MCF 10A (cell line): ENCODE data around the gene PACSIN2. TPM values are rescaled to one million over a fixed set of nuclear protein-coding genes. Genes with fewer than 3 reads are reported as not detected.

ENCODE experiments used
- BruUV-seq: library from RNA; stranded (reverse); fragments of 400-500 nt; replicated peaks from 2 replicates; lab custom pipeline; 2021; lab: Mats Ljungman, UMichigan
- CTCF ChIA-PET: fragments of 300-600 bp; sonication (Branson Sonifier 250); formaldehyde crosslinking; extraction: SDS; loops from one replicate; lab custom pipeline; 2021; ENCODE audit warnings: antibody characterized with exemption, inconsistent platforms; lab: Yijun Ruan, JAX
- POLR2A ChIA-PET: fragments of 300-600, 350-650 bp; sonication (Branson Sonifier 250); formaldehyde crosslinking; extraction: SDS; loops from one replicate; lab custom pipeline; 2020; ENCODE audit warnings: antibody characterized with exemption, inconsistent platforms; lab: Yijun Ruan, JAX
- DNase-seq: peaks from one replicate; pipeline ENCODE4 v3.0.0-alpha.2; 2018; ENCODE audit not compliant: unreplicated experiment
- H3K27ac Mint-ChIP-seq: one replicate; pipeline ENCODE4 v1.8.0; 2022; ENCODE audit warnings: mild to moderate bottlenecking, low read depth, mixed read lengths; ENCODE audit not compliant: unreplicated experiment
- H3K27me3 Mint-ChIP-seq: one replicate; pipeline ENCODE4 v1.8.0; 2022; ENCODE audit warnings: mixed read lengths; ENCODE audit not compliant: insufficient read depth, unreplicated experiment
- H3K36me3 Mint-ChIP-seq: one replicate; pipeline ENCODE4 v1.8.0; 2022; ENCODE audit warnings: mild to moderate bottlenecking, moderate library complexity, mixed read lengths; ENCODE audit not compliant: insufficient read depth, unreplicated experiment
- H3K4me1 Mint-ChIP-seq: one replicate; pipeline ENCODE4 v1.8.0; 2022; ENCODE audit warnings: mixed read lengths; ENCODE audit not compliant: insufficient read depth, unreplicated experiment
- H3K4me3 Mint-ChIP-seq: one replicate; pipeline ENCODE4 v1.8.0; 2022; ENCODE audit warnings: mild to moderate bottlenecking, moderate library complexity, mixed read lengths; ENCODE audit not compliant: unreplicated experiment
- H3K9me3 Mint-ChIP-seq: one replicate; pipeline ENCODE4 v1.8.0; 2022; ENCODE audit warnings: mixed read lengths; ENCODE audit not compliant: unreplicated experiment
- intact Hi-C: fragments of 100-400 bp; cut with micrococcal nuclease; formaldehyde crosslinking; loops from 2 replicates; pipeline ENCODE4 v1.14.1; 2022
- total RNA-seq: library from RNA; stranded (reverse); gene quantifications from 2 replicates; pipeline ENCODE4 v1.2.3, GENCODE V29; 2022
- TF ChIP-seq, protein P1 (sequence below): fragments of 200-600 bp; IDR thresholded peaks from one replicate; pipeline ENCODE4 v1.8.0; 2022; ENCODE audit warnings: antibody characterized with exemption, mild to moderate bottlenecking; ENCODE audit not compliant: unreplicated experiment

The PACSIN2 gene
- total RNA-seq, 1 experiment from 2014 or later: 67.3 TPM

DNA sequence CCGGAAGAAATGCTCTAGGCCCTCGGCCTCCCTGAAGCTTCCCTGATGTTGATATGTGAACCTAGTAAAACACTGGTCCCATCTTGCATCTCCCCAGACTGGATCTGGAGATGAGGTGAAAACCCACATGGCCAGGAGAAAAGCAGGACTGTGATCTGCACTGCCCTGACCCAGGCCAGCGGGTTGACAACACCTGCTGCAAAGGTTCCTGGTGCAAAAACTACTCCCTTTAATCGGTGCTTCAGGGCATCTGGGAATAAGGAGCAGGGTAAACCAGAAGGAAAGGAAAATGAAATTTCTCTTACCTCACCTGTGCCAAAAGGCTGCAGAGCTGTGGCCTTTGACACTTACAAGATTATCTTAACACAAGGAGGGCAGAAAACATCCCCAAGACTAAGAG is 30.6 kb downstream of the PACSIN2 start:
- TF ChIP-seq, protein P1, sequence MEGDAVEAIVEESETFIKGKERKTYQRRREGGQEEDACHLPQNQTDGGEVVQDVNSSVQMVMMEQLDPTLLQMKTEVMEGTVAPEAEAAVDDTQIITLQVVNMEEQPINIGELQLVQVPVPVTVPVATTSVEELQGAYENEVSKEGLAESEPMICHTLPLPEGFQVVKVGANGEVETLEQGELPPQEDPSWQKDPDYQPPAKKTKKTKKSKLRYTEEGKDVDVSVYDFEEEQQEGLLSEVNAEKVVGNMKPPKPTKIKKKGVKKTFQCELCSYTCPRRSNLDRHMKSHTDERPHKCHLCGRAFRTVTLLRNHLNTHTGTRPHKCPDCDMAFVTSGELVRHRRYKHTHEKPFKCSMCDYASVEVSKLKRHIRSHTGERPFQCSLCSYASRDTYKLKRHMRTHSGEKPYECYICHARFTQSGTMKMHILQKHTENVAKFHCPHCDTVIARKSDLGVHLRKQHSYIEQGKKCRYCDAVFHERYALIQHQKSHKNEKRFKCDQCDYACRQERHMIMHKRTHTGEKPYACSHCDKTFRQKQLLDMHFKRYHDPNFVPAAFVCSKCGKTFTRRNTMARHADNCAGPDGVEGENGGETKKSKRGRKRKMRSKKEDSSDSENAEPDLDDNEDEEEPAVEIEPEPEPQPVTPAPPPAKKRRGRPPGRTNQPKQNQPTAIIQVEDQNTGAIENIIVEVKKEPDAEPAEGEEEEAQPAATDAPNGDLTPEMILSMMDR: no peak
- intact Hi-C loops: no loop called here
- Mint-ChIP-seq H3K4me1 (no peaks in the 10 kb centered on the region), H3K9me3 (no peaks in the 10 kb centered on the region), H3K27ac (no peak overlapping the region), H3K27me3 (no peaks in the 10 kb centered on the region), H3K4me3 (no peak overlapping the region), H3K36me3 (peaks cover 7% of the 10 kb centered on the region)
- ChIA-PET CTCF (no interaction called here), POLR2A (interaction anchor here (1.7 kb wide), 1 partner anchor 11 kb away, joined by 5 read pairs; no protein-coding TSS in a partner anchor)
- BruUV-seq: no TSS peak
- DNase-seq: no peak

DNA sequence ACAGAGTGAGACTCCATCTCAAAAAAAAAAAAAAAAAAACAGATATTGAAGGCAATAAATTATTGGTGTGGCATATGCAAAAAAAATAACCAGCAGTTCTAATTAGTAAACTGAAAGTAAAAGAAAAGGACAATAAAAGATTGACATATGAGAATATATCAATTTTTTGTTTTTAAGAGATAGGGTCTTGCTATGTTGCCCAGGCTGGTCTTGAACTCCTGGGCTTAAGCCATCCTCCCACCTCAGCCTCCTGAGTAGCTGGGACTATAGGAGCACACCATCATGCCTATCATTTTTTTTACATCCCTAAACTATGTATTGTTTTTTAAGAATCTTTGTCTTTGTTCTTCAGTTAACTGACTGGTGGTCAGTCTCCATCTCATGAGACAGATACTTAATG is 31.5 kb downstream of the PACSIN2 start:
- no peak overlapping the region for H3K27ac Mint-ChIP-seq
- intact Hi-C loops: no loop called here
- no peaks in the 10 kb centered on the region for H3K27me3 Mint-ChIP-seq
- BruUV-seq: no TSS peak
- CTCF ChIA-PET: no interaction called here
- peaks cover 7% of the 10 kb centered on the region for H3K36me3 Mint-ChIP-seq
- H3K4me1 Mint-ChIP-seq: peaks cover 6% of the 10 kb centered on the region
- H3K9me3 Mint-ChIP-seq: no peaks in the 10 kb centered on the region
- TF ChIP-seq, protein P1: no peak
- DNase-seq: no peak
- POLR2A ChIA-PET: no interaction called here
- H3K4me3 Mint-ChIP-seq: no peak overlapping the region

DNA sequence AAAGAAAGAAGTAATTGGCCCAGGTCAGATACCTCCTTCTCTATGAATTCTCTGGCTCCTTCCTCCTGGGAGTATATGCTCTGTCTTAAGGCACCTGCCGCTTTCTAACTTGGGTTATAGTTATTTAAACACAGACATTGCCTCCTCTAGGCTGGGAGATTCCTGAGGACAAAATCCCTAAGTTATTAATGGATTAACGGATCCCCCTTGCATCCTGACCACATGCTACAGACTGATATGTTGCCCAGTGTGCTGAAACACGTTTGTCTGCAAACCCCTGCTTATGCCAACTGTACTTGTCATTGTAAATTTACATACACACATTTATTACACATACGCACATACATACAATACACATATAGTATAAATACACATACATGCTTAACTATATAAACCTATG is 35.3 kb downstream of the PACSIN2 start:
- no peak for DNase-seq
- POLR2A ChIA-PET: interaction anchor here (1.3 kb wide), 1 partner anchor 10 kb away, joined by 3 read pairs; no protein-coding TSS in a partner anchor
- TF ChIP-seq, protein P1: no peak
- H3K9me3 Mint-ChIP-seq: no peaks in the 10 kb centered on the region
- H3K36me3 Mint-ChIP-seq: no peaks in the 10 kb centered on the region
- H3K4me3 Mint-ChIP-seq: no peak overlapping the region
- H3K27me3 Mint-ChIP-seq: no peaks in the 10 kb centered on the region
- BruUV-seq: no TSS peak
- intact Hi-C loops: no loop called here
- H3K27ac Mint-ChIP-seq: no peak overlapping the region
- CTCF ChIA-PET: interaction anchor here (0.5 to 1.1 kb wide), 2 partner anchors 9 to 111 kb away, joined by 3 read pairs; no protein-coding TSS in a partner anchor
- H3K4me1 Mint-ChIP-seq: peaks cover 19% of the 10 kb centered on the region

DNA sequence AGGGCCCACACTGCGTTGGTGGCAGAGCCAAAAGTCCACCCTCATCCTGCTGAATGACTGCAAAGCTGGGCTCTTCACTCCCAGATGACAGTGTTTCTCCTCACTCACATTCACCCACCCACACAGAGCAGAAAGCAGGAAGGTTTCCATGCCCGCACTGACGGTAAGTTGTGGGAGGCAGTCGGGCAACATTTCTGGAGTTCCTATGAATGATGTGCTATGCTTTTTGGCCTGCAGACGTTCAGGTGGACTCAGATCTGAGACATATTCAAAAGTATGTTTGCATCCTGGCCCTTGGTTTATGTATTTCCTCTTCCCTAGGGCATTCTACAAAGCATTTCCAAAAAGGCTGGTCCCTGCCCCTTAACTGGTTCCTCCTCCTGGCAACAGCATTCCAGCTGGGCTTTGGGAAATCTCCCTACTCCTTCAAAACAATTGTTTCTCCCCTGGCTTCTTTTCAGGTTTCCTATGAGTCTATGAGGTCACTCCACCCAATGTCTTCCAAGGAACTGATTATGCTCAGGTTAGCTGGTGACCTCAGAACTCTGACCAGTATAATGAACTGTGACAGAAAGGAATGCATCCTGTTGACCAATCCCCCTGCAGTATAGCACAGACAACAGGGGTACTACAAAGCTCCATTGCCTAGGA is 36.4 kb downstream of the PACSIN2 start:
- POLR2A ChIA-PET: interaction anchor here (1.0 to 1.8 kb wide), 5 partner anchors 11 to 59 kb away, joined by 3 to 5 read pairs (median 4); partner anchors contain the start of gene PACSIN2
- no peak overlapping the region for H3K4me3 Mint-ChIP-seq
- no peaks in the 10 kb centered on the region for H3K27me3 Mint-ChIP-seq
- intact Hi-C loops: no loop called here
- H3K9me3 Mint-ChIP-seq: no peaks in the 10 kb centered on the region
- TF ChIP-seq, protein P1: no peak
- H3K36me3 Mint-ChIP-seq: no peaks in the 10 kb centered on the region
- DNase-seq: peak; percentile 66
- peaks cover 27% of the 10 kb centered on the region for H3K4me1 Mint-ChIP-seq
- peak overlapping the region; percentile 25 for H3K27ac Mint-ChIP-seq
- CTCF ChIA-PET: interaction anchor here (0.6 to 1.0 kb wide), 4 partner anchors 10 to 151 kb away, joined by 3 to 5 read pairs (median 3); no protein-coding TSS in a partner anchor
- BruUV-seq: no TSS peak
